ENCODE data around the gene LAMB1. TPM values are rescaled to one million over a fixed set of nuclear protein-coding genes. Genes with fewer than 3 reads are reported as not detected.

Gene LAMB1
- total RNA-seq, 1 donor from 2014 or later: 226 TPM

DNA sequence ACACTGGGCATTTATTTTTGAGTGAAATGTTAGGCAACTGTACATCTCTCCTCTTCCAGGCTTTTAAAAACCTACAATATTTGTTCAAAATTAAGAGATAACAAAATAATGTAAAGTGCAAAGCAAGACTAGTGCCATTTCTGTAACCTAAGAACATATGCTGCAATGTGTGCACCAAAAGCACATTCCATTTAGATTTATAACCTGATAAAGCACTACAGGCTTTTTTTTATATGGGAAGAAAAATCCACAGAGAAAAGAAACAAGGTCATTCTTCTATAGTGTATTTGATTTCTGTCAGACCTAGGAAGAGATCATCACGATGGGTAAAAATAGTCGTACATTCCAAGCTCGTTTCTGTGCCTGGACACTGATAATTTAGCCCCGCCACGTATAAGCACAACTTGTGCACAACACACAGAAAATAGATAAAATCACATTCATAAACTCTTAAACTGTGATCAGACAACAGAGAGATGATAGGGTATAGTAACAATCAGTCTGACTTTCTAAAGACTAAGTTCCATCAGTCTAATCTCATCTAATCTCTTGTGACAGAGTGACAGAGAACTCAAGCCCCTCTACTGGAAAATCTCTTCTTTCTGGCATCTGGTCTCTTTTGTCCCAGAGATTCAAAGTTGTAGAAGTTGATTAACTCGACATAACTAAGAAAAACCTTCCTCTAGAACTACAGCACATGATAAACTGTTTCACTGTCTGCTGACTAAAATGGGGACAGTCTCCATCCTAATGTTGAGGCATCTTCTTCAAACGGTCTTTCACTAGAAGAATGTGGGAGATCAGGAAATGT lies 6.7 kb downstream of the LAMB1 start:
- peaks cover 30% of the 10 kb centered on the region for H3K27me3 Mint-ChIP-seq
- H3K9me3 Mint-ChIP-seq: no peaks in the 10 kb centered on the region
- H3K36me3 Mint-ChIP-seq: peaks cover 42% of the 10 kb centered on the region
- peak overlapping the region; percentile 78 for H3K27ac Mint-ChIP-seq
- H3K4me1 Mint-ChIP-seq (ENCODE audit: unreplicated experiment): peaks cover 64% of the 10 kb centered on the region
- TF ChIP-seq, protein P1, sequence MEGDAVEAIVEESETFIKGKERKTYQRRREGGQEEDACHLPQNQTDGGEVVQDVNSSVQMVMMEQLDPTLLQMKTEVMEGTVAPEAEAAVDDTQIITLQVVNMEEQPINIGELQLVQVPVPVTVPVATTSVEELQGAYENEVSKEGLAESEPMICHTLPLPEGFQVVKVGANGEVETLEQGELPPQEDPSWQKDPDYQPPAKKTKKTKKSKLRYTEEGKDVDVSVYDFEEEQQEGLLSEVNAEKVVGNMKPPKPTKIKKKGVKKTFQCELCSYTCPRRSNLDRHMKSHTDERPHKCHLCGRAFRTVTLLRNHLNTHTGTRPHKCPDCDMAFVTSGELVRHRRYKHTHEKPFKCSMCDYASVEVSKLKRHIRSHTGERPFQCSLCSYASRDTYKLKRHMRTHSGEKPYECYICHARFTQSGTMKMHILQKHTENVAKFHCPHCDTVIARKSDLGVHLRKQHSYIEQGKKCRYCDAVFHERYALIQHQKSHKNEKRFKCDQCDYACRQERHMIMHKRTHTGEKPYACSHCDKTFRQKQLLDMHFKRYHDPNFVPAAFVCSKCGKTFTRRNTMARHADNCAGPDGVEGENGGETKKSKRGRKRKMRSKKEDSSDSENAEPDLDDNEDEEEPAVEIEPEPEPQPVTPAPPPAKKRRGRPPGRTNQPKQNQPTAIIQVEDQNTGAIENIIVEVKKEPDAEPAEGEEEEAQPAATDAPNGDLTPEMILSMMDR (conservative IDR thresholded peaks at IDR 0.05): no peak
- H3K4me3 Mint-ChIP-seq: peak overlapping the region; percentile 79
- DNase-seq (ENCODE audit: extremely low spot score, unreplicated experiment): no peak

DNA sequence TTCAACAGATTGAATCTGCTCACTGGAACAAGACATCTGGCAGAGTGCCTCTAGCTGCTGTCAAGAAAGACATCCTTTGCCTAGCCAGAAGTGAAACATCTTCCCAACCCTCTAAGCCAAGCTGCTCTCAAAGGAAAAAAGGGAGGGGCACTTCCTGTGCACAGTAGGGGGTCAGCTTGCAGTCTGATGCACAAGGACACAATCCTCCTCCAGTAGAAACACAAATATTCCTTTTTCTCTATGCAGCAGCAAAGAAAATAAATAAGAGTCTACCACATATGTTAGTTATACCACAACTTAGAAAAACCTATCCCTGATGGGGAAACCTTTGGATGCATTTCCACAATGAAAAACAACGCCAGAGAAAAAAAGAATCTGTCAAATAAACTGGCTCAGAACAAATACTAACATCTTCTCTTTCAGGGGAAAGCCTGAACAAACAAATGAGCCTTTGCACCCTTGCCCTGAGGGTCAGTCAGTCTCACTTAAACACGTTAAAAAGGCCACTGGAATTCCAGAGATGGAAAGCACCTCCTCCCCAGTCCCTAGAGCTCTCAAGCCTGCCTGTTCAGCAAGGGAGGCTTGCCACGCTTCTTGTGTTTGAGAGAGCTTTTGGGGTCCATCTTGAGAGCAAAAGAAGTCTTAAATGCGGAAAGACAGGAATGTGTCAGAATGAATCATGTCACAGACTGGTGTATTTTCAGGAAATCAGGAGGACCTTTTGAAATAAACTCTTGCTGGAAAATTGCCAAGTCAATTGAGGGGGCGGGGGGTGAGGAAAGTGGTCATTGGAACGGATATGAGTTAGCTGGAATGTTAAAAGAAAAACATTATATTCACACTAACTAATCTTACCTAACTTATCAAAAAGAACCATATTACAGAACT lies 7.5 kb downstream of the LAMB1 start:
- peak overlapping the region; percentile 78 for H3K27ac Mint-ChIP-seq
- no peak for DNase-seq (ENCODE audit: extremely low spot score, unreplicated experiment)
- peaks cover 42% of the 10 kb centered on the region for H3K36me3 Mint-ChIP-seq
- peaks cover 24% of the 10 kb centered on the region for H3K27me3 Mint-ChIP-seq
- TF ChIP-seq, protein P1 (conservative IDR thresholded peaks at IDR 0.05): no peak
- peak overlapping the region; percentile 79 for H3K4me3 Mint-ChIP-seq
- peaks cover 63% of the 10 kb centered on the region for H3K4me1 Mint-ChIP-seq (ENCODE audit: unreplicated experiment)
- H3K9me3 Mint-ChIP-seq: no peaks in the 10 kb centered on the region

DNA sequence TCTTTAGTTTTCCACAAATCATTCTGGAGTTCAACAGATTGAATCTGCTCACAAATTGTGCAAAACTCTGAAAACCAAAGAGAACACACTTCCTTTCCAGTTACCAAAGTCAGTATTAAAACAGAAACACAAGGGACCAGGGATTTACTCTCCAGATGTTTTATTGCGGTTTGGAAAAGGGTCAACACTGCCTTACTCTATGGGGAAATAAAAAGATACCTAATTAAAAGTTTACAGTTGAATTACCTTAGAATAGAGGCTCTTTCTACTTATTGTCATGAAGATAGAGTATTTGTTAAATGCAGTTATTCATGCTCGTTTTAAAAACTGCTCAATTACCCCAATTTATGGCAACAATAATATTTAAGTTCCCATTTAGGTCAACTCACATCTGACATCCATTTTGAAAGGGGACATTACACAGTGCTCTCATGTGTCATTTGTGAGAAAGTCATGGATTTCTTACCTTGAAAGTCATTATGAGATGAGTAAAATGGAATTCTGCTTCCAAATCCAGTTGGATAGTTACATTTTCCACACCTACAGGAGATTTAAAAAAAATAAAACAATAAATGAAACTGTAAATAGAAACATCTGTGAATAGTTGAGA lies 8.4 kb downstream of the LAMB1 start:
- no peak overlapping the region for H3K27ac Mint-ChIP-seq
- peaks cover 46% of the 10 kb centered on the region for H3K36me3 Mint-ChIP-seq
- peaks cover 24% of the 10 kb centered on the region for H3K27me3 Mint-ChIP-seq
- TF ChIP-seq, protein P1 (conservative IDR thresholded peaks at IDR 0.05): no peak
- no peaks in the 10 kb centered on the region for H3K9me3 Mint-ChIP-seq
- H3K4me3 Mint-ChIP-seq: peak overlapping the region; percentile 28
- no peak for DNase-seq (ENCODE audit: extremely low spot score, unreplicated experiment)
- peaks cover 67% of the 10 kb centered on the region for H3K4me1 Mint-ChIP-seq (ENCODE audit: unreplicated experiment)

DNA sequence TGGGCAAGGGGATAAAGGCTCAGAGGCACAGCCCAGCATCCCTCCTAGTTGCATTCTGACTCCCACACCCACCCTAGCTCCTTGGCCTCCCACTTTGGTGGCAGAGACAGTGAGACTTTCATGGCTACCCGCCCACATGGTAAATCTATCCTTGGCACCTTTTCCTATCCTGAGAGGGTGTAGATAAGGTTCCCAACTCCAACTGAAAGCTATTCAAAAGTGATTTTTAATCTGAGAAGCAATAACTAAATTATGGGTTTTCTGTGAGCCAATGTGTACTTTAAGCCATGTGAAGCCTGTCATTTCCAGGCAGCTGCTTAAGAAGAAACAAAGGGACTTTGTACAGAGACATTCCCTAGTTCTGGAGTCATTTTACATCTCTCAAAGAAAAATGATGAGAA lies 9.1 kb downstream of the LAMB1 start:
- peaks cover 46% of the 10 kb centered on the region for H3K36me3 Mint-ChIP-seq
- H3K9me3 Mint-ChIP-seq: no peaks in the 10 kb centered on the region
- H3K4me3 Mint-ChIP-seq: no peak overlapping the region

More for the DNA sequence above, 9.1 kb downstream of the LAMB1 start:
- H3K27me3 Mint-ChIP-seq: peaks cover 20% of the 10 kb centered on the region
- DNase-seq (ENCODE audit: extremely low spot score, unreplicated experiment): no peak
- H3K27ac Mint-ChIP-seq: no peak overlapping the region
- TF ChIP-seq, protein P1 (conservative IDR thresholded peaks at IDR 0.05): no peak
- H3K4me1 Mint-ChIP-seq (ENCODE audit: unreplicated experiment): peaks cover 64% of the 10 kb centered on the region

All from type B pancreatic cell (in vitro differentiated cells).